Activated effector memory CD4-positive, alpha-beta T cell treated with Interleukin-2 at 50 U/mL for 16 hours (primary cell): Measurements from ENCODE around the gene ALPL.
"Not testable (repeated sequence)": the region's sequence is repeated elsewhere in the genome, so short reads cannot be mapped to it uniquely, and the experiment has no call there.

Source experiments
- DNase-seq: peaks from one replicate; pipeline ENCODE4 v3.0.0-alpha.2; 2020

The ALPL gene

GRCh38 chr1:21563971-21564370 lies 54.7 kb downstream of the ALPL start:
- DNase-seq = no peak

GRCh38 chr1:21564521-21565095 lies 55.4 kb downstream of the ALPL start:
- DNase-seq = no peak

- no peak for DNase-seq
These were observed 56.1 kb downstream of the ALPL start for GRCh38 chr1:21565285-21565684.

- not testable (repeated sequence) for DNase-seq
These were observed 57.1 kb downstream of the ALPL start for GRCh38 chr1:21566361-21566760.

DNA sequence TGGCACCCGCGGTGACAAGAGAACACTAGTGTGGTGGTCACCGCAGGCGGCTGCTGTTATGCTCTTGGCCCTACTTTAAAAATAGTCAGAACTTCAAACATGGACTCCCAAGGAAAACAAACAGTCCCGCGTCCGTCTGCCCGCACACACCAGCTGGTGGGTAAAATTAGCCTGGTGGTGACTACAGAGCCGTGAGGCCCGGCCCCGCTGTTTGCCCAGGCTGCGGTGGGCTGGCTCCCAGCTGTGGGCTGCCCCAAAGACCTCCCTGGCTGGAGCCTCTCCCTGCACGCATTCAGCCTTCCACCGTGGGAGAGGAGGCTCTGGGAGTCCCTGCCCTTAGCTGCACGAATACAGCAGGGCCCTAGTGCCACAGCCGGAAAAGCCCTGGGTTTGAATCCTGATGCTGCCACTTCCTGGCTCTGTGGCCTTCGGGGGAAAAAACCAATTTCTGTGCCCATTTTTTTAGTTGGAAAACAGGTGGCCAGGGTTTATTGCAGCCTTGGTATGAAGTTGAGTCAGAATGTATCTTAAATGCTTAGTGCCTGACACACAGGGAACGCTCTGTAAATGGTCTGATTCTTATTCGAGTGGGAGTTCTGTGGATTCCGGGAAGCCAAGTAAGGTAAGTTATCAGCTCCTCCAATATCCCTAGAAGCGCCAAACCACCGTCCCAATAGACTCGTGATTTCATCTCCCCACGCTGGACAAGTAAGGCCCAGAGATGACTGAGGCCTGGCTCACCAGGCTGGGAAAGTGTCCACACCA lies 58.2 kb downstream of the ALPL start:
- DNase-seq = no peak

DNA sequence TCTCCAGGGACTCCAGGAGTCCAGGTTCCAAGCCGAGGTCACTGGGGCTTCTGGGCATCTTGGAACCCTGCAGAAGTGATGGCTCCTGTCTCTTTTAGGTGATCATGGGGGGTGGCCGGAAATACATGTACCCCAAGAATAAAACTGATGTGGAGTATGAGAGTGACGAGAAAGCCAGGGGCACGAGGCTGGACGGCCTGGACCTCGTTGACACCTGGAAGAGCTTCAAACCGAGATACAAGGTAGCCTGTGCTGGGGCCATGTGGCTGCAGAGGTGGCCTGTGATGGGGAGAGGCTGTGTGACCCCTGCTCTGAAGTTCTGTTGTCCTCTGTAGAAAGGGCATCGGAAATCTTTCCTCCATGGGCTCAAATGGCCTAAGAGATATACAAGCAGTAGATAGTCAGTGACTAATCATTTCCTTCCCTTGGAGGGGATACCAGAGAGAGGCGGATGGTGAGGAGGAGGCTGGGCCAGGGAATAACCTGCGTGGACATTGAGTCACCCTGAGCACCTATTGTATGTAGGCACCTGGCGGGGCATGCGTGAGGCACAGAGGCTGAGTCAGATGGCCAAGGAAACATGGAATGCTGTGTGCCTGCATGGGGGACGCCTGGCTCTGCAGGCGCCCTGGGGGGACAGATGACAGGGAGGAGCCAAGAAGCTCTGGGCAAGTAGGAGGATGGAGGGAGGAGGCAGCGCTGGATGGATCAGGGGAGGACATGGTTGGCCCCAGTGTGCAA lies 59.0 kb downstream of the ALPL start:
- no peak for DNase-seq

DNA sequence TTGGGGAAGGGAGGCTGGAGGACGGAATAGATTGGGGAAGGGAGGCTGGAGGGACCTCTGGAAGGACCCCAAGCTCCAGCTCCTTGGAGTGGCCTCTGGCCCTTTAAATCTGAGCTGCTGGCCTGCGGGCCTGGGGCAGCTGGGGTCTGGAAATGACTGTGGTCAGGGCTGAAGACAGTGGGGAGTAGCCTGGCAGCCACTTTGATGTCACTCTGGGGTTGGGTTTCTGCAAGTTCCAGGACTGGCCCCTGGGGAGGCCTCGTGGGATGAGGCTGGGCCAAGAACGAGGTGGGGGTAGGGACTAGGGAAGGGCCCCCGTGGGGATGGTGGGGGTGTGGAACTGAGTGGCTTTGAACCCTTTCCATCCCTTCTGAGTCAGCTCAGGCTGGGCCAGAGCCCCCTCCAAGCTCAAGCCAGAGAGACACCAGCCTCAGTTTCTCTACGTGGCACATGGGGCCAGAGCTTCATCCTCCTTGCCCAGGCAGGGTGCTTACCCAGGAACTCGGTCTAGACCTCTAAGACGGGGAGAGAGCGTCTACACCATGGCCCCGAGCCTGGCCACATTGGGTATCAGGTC lies 59.7 kb downstream of the ALPL start:
- DNase-seq = no peak

- DNase-seq = no peak
These were observed 60.8 kb downstream of the ALPL start for GRCh38 chr1:21569820-21570527.

DNA sequence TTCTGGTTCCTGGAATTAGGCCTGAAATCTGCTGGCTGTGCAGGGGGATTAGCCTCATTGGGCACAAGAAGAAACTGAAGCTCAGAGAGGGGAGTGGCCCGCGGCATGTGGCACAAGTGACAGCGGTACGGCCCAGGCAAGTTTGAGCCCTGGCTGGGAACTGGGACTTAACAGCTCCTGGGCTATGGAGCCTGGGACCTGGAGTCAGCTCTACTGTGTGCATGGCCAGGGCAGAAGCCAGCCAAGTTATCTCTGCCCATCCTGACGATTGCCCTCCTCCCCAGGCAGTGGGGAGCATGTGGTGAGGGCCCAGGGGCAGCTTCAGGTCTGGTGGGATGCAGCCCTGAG lies 61.3 kb downstream of the ALPL start:
- no peak for DNase-seq

- DNase-seq = no peak
These were observed 61.7 kb downstream of the ALPL start for GRCh38 chr1:21570885-21571284.

GRCh38 chr1:21572221-21572620 lies 63.0 kb downstream of the ALPL start:
- no peak for DNase-seq

GRCh38 chr1:21572735-21573277 lies 63.6 kb downstream of the ALPL start:
- no peak for DNase-seq

GRCh38 chr1:21573475-21573874 lies 64.3 kb downstream of the ALPL start:
- no peak for DNase-seq

DNA sequence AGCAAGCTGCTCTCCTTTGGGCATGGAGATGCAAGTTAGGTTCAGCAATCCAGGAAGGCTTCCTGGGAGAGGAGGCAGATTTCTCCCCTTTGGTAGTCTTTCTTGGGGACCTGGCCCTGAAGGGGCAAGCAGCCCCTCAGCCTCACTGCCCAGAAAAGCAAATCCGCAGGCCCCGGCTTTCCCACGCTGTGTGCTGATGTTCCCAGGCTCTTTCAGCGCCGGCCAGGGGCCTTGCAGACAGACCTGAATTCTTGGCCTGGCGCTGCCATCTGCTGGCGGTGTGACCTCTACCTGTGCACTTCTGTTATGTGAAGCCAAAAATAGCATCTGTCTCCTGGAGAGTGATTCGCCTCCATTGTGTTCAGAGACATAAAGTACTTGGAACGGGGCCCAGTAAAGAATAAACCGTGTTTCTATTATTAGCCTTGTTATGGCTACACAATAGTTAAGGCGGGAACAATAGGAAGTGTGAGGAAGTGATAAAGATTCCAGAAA lies 64.8 kb downstream of the ALPL start:
- DNase-seq = no peak

- DNase-seq = no peak
These were observed 65.4 kb downstream of the ALPL start for GRCh38 chr1:21574466-21575151.

GRCh38 chr1:21575351-21575942 lies 66.2 kb downstream of the ALPL start:
- DNase-seq = no peak

GRCh38 chr1:21576031-21576797 lies 67.0 kb downstream of the ALPL start:
- no peak for DNase-seq

GRCh38 chr1:21576798-21577187 lies 67.6 kb downstream of the ALPL start:
- no peak for DNase-seq

DNA sequence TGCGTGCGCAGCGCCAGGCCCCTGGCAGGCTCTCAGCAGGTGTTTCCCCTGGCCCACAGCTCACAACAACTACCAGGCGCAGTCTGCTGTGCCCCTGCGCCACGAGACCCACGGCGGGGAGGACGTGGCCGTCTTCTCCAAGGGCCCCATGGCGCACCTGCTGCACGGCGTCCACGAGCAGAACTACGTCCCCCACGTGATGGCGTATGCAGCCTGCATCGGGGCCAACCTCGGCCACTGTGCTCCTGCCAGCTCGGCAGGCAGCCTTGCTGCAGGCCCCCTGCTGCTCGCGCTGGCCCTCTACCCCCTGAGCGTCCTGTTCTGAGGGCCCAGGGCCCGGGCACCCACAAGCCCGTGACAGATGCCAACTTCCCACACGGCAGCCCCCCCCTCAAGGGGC lies 68.1 kb downstream of the ALPL start:
- DNase-seq = no peak

GRCh38 chr1:21577933-21578332 lies 68.7 kb downstream of the ALPL start:
- DNase-seq = no peak

GRCh38 chr1:21579791-21580190 lies 70.6 kb downstream of the ALPL start:
- no peak for DNase-seq
